Mammary epithelial cell (primary cell): ENCODE data around the gene LEMD3.

Experiments
- CTCF ChIP-seq, 2 donors: IDR thresholded peaks in 1 of 2; conservative IDR thresholded peaks in 1 of 2; 2 replicates each; pipeline ENCODE4 v1.5.1; 2011 to 2012; ENCODE audit warnings: inconsistent platforms in 2 of 2, low read length in 2 of 2, mild to moderate bottlenecking in 2 of 2, control low read depth in 1 of 2, low read depth in 1 of 2; ENCODE audit not compliant: insufficient read depth in 1 of 2; ENCODE audit errors: extremely low read depth in 1 of 2
- EZH2 ChIP-seq: IDR thresholded peaks from 2 replicates; pipeline ENCODE4 v1.6.1; 2012; ENCODE audit warnings: low read length, inconsistent platforms, borderline replicate concordance

- TF ChIP-seq CTCF (conservative IDR thresholded peaks at IDR 0.05 in 1 of 2, IDR thresholded peaks at IDR 0.05 in 1 of 2; ENCODE audit: extremely low read depth in 1 of 2, insufficient read depth in 1 of 2, low read depth in 1 of 2, low read length in 2 of 2) (no peak), EZH2 (no peak)
These were observed 42.9 kb upstream of the LEMD3 start for GRCh38 chr12:65126482-65126881.
